OCI-LY3 (cell line): ENCODE measurements around the gene AK9.

Experiments
- EZH2phosphoT487 ChIP-seq: fragments of 200-600 bp; shearing (Covaris generic); IDR thresholded peaks from 2 replicates; pipeline ENCODE4 v1.6.1; 2018; ENCODE audit warnings: antibody characterized with exemption, mixed run types, low read depth
- TF ChIP-seq, protein P1 (sequence below): fragments of 200-600, 300-600 bp; sonication (generic); IDR thresholded peaks from 2 replicates; pipeline ENCODE4 v1.5.1; 2014; ENCODE audit warnings: antibody characterized with exemption, low read length, low read depth

DNA sequence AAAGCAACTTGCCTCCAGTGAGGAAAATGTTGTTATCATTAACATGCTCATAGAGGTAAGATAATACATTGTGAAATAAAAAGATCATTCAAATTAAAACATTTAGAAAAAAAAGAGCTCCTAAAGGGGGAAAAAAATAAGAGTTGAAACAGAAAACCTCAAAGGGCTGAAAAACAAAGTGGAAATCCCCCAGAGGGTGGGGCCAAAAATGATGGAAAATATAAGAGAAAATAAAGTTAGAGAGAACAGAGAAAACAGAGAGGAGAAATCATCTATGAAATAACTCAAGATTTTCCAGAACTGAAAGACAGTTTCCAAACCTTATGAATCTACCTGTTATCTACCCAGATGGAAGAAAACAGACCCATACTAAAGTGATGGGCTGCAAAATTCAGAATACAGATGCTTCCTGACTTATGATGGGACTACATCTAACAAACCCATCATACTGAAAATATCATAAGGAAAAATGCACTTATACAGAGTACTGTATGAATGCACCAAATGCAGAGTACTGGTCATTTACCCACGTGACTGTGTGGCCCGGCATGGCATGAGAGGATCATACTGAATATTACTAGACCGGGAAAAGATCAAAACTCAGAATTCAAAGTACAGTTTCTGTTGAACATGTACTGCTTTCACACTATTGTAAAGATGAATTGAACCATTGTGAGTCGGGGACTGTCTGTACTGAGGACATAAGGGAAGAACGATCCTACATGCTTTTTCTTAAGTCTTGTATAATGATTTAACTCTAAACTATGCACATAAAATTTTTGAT, 212.0 kb downstream of the AK9 start:
- TF ChIP-seq, protein P1, sequence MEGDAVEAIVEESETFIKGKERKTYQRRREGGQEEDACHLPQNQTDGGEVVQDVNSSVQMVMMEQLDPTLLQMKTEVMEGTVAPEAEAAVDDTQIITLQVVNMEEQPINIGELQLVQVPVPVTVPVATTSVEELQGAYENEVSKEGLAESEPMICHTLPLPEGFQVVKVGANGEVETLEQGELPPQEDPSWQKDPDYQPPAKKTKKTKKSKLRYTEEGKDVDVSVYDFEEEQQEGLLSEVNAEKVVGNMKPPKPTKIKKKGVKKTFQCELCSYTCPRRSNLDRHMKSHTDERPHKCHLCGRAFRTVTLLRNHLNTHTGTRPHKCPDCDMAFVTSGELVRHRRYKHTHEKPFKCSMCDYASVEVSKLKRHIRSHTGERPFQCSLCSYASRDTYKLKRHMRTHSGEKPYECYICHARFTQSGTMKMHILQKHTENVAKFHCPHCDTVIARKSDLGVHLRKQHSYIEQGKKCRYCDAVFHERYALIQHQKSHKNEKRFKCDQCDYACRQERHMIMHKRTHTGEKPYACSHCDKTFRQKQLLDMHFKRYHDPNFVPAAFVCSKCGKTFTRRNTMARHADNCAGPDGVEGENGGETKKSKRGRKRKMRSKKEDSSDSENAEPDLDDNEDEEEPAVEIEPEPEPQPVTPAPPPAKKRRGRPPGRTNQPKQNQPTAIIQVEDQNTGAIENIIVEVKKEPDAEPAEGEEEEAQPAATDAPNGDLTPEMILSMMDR = no peak
- no peak for TF ChIP-seq EZH2phosphoT487
